Activated CD8-positive, alpha-beta memory T cell treated with anti-CD3 and anti-CD28 coated beads for 1 hour (primary cell): ENCODE data around the gene CAP1.

Experiments used
- DNase-seq, 2 donors: peaks; one replicate each; pipeline ENCODE4 v3.0.0-alpha.2; 2020; ENCODE audit warnings: low read depth in 1 of 2; ENCODE audit errors: extremely low read depth in 1 of 2

Gene CAP1

GRCh38 chr1:40094466-40095110 lies 54.1 kb downstream of the CAP1 start:
- no peak for DNase-seq

DNA sequence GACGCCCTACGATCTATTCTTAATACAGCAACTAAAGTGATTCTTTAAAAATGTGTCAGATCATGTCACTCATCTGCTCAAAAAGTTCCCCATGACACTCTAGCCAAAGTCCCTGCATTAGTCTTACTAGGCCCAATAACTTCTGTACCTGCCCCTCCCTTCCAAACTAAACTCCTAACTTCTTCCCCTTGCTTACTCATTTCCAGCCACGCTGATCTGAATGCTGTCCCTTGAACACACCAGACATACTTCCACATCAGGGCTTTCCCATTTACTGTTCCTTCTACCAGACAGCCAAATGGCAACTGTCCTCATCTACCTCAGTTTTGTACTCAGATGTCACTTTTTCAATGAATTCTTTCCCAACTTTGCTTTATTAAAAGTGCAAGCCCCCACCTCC lies 55.3 kb downstream of the CAP1 start:
- DNase-seq = no peak

DNA sequence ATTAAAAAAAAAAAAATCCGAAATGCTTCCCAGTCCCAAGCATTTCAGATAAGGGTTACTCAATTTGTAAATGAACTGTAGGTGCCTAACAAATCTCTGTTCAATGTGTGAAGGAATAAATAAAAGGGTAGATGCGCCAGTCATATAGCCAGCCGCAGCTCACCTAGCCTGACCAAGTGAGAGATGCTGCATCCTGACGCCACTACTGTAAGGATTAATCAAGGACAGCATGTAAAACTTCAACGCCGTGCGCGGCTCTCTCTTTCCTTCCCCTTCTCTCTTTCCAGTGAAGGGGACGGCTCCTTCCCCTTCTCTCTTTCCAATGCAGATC lies 56.1 kb downstream of the CAP1 start:
- DNase-seq = no peak

GRCh38 chr1:40096977-40097782 lies 56.7 kb downstream of the CAP1 start, which contains the start of gene PPT1:
Gene PPT1, minus strand, starts transcription at chr1:40097252. Its CDS starts 14 bp downstream, at chr1:40097238.
- peak; percentile 31 to 62 for DNase-seq

DNA sequence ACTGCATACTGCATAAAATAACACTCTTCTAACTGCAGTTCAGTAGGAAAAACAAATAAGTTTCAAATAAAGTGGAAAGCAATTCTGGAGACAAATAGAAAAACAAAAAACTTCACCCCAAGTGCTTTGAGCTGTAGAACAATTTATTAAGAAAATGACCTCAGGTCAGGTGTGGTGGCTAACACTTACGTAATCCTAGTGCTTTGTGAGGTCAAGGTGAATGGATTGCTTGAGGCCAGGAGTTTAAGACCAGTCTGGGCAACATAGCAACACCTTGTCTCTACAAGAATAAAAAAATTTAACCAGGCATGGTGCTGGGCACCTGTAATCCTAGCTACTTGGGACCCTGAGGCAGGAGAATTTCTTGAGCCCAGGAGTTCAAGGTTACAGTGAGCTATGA lies 61.5 kb downstream of the CAP1 start:
- no peak for DNase-seq

- no peak for DNase-seq
Observed at GRCh38 chr1:40102896-40103295, 62.4 kb downstream of the CAP1 start.

- no peak for DNase-seq
Observed at GRCh38 chr1:40105028-40105427, 64.5 kb downstream of the CAP1 start.

- no peak for DNase-seq
Observed at GRCh38 chr1:40107290-40107959, 66.9 kb downstream of the CAP1 start.

DNA sequence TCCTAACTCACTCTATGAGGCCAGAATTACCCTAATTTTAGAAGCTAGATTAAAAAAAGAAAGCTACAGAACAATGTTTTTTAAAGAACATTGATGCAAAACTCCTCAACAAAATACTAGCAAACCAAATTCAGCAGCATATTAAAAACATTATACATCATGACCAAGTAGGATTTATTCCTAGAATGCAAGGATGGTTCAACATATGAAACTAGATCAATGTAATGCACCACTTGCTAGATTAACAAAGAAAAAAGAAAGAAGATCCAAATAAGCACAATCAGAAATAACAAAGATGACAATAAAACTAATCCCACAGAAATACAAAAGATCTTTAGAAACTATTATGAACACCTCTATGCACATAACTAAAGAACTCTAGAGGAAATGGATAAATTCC lies 69.9 kb downstream of the CAP1 start:
- no peak for DNase-seq

GRCh38 chr1:40114400-40114799 lies 73.9 kb downstream of the CAP1 start:
- DNase-seq = no peak

- no peak for DNase-seq
Observed at GRCh38 chr1:40120128-40120527, 79.6 kb downstream of the CAP1 start.
